ENCODE data around the gene CLPTM1. TPM values are rescaled to one million over a fixed set of nuclear protein-coding genes. Genes with fewer than 3 reads are reported as not detected.

CLPTM1 gene
- total and polyA plus RNA-seq, 2 donors (not counting 3 experiments of a cell fraction or from before 2014, with no cell fraction given): 108 to 176 TPM

- Histone ChIP-seq H2AFZ (ENCODE audit: low read depth, low read length) (no peak overlapping the region), H3K4me3 (replicated peaks in 1 of 3; ENCODE audit: insufficient read depth in 1 of 3, low read depth in 1 of 3, low read length in 3 of 3) (no peak overlapping the region), H3K9me1 (replicated peaks; ENCODE audit: control insufficient read depth, extremely low read depth, insufficient read depth, low read length) (no peaks in the 10 kb centered on the region), H3K27ac (ENCODE audit: insufficient read depth, low read depth, low read length) (no peak overlapping the region), H3K4me1 (ENCODE audit: control insufficient read depth, extremely low read depth, insufficient read depth, low read length) (no peaks in the 10 kb centered on the region), H4K20me1 (replicated peaks; ENCODE audit: control insufficient read depth, extremely low read depth, insufficient read depth, low read length) (no peaks in the 10 kb centered on the region), H3K27me3 (ENCODE audit: control insufficient read depth in 2 of 2, insufficient read depth in 2 of 2, low read length in 2 of 2) (no peaks in the 10 kb centered on the region), H3K79me2 (ENCODE audit: control insufficient read depth, insufficient read depth, low read length) (no peaks in the 10 kb centered on the region), H3K36me3 (ENCODE audit: control insufficient read depth in 2 of 2, extremely low read depth in 1 of 2, insufficient read depth in 2 of 2, low read length in 2 of 2) (peaks cover 0 to 4% of the 10 kb centered on the region in 2 experiments), H3K9ac (replicated peaks; ENCODE audit: extremely low read depth, insufficient read depth, low read length) (no peak overlapping the region), H3K4me2 (ENCODE audit: insufficient read depth, low read length) (no peak overlapping the region), H3K9me3 (replicated peaks; ENCODE audit: control insufficient read depth, insufficient read depth, low read length) (no peaks in the 10 kb centered on the region)
- CTCF ChIA-PET: interaction anchor here (0.6 to 1.0 kb wide), 6 partner anchors 22 to 322 kb away, joined by 4 to 6 read pairs (median 5); partner anchors contain the start of gene CLASRP
- DNase-seq (ENCODE audit: low read depth, low spot score) (peak; percentile 74), FAIRE-seq (peak; percentile 89)
- intact Hi-C loops (cut with micrococcal nuclease) (loop anchor here (1.0 kb wide), 3 partner anchors 43 to 322 kb away; no protein-coding TSS in a partner anchor), dilution Hi-C loops (cut with MboI; ENCODE audit: extremely low pct_ligation_motif_present, low sequenced_read_pairs) (no loop called here)
- POLR2A ChIA-PET: no interaction called here
- TF ChIP-seq CTCF (IDR thresholded peaks at IDR 0.05; ENCODE audit: extremely low read depth in 1 of 2, insufficient read depth in 1 of 2, low read depth in 1 of 2, low read length in 2 of 2) (peak; percentile 70 to 76), FOS (IDR thresholded peaks at IDR 0.05; ENCODE audit: borderline replicate concordance, insufficient read depth, low read length) (no peak), JUN (IDR thresholded peaks at IDR 0.05; ENCODE audit: borderline replicate concordance, insufficient read depth, insufficient read length, low read depth) (no peak), POLR2AphosphoS5 (IDR thresholded peaks at IDR 0.05; ENCODE audit: insufficient read depth, low read depth, low read length) (no peak)
- no TSS peak for BruUV-seq (replicated peaks)
These were observed 61.5 kb downstream of the CLPTM1 start for GRCh38 chr19:45016388-45017314.

All from endothelial cell of umbilical vein (primary cell).